ENCODE measurements around the gene RALGAPA1.
"Not testable (repeated sequence)": the region's sequence is repeated elsewhere in the genome, so short reads cannot be mapped to it uniquely, and the experiment has no call there.

The RALGAPA1 gene

DNA sequence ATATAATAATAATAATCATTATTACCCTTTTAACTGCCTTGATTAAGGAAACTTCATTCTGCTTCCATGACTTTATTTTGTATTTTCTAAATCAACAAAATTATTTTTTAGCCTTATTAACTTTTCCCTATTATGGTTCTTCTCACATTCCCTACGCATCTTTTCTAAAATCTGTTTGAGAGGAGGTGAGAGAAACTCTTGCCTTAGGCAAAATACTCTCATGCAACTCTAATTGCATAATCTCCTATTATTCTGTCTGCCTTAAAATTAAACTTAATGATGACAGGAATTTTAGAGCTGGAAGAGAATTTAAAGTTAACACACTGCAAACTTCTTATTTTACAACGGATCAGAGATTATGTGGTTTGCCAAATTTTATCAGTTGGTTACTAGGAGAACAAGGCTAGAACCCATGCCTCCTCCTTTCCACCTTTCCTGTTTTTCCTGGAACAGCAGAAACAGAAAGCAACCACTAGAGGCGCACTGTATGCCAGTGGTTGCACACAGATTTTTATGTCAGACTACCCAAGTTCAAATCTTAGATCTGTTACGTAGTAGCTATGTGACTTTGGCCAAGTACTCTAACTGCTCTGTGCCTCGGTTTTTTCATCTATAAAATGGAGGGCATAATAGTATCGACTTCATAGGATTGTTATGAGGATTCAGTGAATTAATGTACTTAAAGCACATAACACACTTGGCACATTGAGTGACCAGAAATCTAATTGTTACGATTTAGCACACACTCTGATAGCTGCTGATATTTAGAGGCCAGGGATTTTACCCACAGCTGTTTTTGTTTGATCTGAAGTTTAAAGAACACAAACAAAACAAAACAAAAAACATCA is 12.7 kb upstream of the RALGAPA1 start:
- peak; percentile 34 for DNase-seq

DNA sequence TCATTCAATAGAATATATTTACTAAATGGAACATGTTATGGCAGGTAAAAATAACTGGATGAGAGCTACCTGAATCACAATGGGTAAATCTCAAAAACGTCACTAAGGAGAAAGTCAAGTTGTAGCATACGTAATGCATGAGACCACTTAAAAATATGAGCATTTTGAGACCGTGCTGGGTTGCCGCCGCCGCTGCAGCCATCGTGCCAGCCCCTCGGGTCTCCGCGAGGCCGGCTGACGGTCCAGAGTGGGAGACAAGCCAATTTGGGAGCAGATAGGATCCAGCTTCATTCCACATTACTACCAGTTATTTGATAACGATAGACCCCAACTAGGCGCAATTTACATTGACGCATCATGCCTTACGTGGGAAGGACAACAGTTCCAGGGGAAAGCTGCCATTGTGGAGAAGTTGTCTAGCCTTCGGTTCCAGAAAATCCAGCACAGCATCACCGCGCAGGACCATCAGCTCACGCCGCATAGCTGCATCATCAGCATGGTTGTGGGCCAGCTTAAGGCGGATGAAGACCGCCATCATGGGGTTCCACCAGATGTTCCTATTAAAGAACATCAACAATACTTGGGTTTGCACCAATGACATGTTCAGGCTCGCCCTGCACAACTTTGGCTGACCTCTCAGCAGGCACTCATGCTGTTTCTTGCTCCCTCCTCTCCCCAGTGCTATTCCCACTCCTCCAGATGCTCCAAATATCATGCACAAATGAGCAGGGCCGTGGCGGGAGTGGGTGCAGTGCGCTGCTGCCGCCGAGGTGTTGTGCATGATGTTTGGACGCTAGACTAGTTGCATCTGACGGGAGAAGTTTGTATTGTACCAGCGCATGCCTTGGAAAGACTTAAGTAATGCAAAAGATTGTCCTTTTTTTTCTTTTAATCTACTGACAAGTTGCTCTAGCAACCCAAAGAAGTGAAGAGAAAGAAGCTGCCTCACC is 10.8 kb upstream of the RALGAPA1 start:
- no peak for DNase-seq

DNA sequence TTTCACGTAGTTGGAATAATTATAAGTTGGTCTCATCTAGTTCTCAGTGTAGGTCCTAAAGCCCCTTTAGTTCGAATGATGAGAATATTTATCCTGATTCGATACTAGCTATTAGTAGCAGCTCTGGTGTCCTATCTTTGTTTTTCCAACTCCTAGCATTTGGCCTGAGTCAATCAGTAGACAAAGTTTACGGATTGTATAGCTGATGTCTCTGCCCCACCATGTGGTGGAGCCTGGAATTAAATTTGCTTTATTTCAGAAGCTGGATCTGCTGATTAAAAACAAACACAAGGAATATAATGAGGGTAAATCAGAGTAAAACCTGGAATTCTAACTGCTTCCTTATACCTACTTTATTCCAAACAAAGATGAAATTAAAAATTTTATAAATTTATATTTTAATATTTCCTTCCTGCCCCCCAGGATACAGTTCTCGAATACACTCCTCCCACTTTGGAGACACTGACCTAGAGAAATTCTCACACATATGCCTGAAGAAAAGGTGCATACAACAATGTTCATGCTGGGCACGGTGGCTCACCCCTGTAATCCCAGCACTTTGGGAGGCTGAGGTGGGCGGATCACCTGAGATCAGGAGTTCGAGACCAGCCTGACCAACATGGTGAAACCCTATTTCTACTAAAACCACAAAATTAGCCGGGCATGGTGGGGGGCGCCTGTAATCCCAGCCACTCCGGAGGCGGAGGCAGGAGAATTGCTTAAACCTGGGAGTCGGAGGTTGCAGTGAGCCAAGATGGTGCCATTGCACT is 9.4 kb upstream of the RALGAPA1 start:
- peak; percentile 44 for DNase-seq

DNA sequence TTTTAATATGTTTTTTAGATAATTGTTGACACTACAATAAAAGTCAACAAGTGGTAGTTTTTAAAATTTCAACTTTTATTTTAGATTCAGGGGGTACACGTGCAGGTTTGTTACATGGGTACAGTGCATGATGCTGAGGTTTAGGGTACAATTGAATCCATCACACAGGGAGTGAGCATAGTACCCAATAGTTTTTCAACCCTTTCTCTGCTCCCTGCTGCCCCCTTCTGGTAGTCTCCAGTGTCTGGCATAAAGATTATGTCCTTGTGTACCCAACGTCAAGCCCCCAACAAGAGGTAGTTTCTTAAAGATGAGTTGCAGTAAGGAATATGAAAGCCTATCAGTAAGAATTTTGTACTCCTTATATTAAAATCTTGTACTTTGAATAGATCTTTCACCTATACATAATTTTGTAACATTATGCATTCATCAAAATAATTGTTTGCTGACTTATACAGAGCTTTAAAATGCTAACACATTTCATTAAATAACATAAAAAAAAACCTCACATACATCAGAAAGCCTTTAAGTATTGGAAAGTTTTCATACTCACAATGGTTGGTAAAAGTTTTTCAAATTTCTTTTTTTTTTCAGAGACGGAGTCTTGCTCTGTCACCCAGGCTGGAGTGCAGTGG is 5.4 kb upstream of the RALGAPA1 start:
- DNase-seq = peak; percentile 54

DNA sequence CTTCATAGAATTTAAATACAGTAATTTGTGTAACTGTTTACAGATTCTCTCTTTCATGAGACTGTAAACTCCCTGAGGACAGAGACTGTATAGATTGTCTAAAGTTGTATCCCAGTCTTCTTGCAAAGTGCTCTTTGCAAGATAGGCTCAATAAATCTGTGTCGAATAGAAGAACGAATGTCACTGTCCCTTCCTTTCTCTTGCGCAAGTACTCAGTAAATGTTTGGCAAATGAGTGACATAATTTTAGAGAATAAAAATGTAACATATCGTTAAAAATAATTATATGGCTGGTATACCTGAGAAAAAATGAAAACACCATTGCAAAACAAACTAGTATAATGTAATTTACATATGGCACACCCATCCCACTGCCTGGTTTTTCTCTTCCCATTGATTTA is 1.9 kb upstream of the RALGAPA1 start:
- no peak for DNase-seq

DNA sequence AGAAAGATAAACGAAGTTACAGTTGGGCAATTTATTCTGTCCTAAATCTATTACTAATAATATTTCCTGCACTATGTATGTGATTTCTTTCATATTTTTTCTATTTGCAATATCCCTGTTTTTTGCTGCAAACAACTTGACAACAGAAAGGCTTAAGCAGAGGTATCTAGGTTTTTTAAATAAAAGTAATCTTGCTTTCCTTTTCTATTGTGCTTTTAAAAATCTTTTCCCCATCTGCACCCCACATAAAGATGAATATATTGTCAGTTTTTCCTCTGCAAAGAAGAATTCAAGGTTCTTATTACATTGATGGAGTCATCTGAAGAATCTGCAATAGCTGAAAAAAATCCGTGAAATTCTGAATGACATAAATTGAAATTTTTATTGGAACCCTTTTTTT is 502 bp upstream of the RALGAPA1 start:
- no peak for DNase-seq

DNA sequence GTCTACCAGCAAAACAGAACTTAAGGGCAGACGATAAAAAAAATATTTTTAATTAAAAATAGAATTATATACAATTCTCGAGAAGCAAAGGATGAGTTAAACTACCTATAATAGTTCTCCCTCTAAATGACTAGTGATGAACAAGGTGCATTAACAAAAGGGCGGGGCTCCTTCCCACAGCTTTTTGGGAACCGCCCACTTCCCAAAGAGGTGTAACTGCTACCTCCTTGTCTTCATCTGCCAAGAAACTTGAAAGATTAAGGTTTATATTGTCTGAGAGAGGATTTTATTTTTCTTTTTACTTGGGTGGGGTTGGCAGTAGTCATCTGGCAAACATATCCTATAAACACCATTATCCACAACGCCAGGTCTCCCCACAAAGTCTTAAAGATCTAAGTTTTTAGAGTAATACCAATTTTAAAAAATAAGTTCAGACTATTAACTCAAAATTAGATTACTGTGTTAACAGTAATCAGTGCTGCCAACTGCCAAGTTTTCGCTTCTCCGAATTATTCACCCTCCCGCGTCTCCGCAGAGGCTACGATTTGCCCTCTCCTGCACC is 938 bp downstream of the RALGAPA1 start:
- no peak for DNase-seq

DNA sequence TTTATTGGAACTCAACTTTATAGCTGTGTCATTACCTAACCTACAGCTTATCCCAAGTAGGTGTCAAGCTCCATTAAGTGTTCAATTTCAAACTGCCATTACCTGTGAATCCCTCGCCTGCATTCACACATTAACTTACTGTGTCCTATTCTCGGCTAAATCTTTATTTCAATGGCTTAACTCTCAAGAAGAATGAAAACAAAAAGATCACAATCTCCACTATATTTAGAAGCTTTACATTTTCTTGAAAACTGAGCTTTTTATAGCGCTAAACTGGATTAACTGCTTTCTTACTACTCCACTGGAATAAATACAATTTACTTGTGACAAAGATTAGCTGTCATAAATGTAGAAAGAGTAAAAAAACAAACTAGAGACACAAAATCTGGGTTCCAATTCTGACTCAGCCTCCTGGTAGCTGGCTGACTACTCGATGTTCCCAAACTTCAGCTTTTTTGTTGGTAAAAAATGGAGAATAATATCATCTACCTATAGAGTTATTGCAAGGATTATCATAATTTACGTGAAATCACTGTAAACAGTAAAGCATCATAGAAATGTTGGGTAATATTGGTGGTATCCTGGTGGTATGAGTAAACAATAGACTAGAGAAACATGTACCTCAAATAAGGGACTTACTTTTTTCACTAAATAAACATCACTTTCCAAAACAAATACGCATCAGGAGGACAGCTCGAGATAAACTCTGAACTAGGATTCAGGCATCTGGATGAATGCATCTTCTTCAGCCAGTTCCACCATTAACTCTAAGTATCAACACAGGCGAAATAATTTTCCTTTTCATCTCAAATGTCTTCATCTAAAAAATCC is 1.7 kb downstream of the RALGAPA1 start:
- no peak for DNase-seq

DNA sequence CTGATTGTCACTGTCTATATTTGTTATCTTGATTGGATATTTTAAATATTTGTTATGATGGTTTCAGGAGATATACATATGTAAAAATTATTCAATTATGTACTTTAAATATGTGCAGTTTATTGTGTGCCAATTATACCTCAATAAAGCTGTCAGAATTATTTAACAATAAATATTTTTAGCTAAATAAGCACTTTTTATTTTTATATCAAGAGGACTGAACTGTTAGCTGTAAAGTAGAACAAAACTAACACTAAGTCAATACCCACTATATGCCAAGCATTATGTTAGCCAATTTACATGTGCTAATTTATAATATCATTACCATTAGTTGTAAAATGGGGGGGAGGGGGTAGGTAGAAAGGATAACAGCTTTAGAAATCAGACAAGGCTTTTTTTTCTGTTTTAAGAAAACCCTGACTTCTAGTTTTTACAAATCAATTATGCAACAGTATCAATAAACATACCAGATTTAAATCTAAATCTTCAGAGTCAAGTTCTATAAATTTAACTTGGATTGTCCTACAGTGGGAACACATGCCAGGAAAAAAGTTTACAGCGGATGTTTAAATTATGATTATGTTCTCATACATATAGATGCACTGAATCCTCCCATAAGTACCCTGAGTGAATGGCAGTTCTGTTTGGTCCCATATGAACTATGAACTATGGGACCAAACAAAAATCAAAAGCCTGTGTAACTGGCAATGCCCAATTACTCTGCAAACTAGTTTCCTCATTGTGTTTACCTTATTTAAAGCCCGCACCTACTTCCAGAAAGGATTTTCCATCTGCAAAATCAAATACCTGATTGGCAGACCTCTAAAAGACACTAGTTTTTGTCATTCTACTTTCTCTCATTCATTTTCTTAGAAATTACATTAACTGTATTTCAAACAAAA is 2.8 kb downstream of the RALGAPA1 start:
- DNase-seq = no peak

DNA sequence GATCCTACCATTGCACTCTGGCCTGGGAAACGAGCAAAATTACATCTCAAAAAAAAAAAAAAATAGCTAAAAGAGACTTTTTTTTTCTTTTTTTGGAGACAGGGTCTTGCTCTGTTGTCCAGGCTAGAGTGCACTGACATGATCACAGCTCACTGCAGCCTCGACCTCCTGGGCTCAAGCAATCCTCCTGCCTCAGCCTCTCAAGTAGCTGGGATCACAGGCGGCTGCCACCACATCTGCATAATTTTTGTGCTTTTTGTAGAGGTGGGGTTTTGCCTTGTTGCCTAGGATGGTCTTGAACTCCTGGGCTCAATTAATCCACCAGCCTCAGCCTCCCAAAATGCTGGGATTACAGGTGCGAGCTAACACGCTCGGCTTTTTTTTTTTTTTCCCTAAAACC is 11.3 kb downstream of the RALGAPA1 start:
- no peak for DNase-seq

DNA sequence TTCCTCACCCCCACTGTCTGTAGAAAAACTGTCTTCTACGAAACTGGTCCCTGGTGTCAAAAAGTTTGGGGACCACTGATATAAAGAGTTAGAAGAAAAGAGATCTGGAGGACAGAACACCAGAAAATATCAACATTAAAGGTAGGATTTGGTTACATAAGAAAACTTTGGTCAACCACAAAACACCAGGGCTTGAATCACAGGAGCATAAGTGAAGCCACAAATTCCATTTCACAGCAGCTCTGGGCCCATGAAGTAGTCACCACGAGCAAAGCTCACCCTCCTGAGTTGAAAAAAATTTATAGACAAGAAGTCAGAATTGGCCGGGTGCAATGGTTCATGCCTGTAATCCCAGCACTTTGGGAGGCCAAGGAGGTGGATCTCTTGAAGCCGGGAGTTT is 19.4 kb downstream of the RALGAPA1 start:
- peak; percentile 12 for DNase-seq

DNA sequence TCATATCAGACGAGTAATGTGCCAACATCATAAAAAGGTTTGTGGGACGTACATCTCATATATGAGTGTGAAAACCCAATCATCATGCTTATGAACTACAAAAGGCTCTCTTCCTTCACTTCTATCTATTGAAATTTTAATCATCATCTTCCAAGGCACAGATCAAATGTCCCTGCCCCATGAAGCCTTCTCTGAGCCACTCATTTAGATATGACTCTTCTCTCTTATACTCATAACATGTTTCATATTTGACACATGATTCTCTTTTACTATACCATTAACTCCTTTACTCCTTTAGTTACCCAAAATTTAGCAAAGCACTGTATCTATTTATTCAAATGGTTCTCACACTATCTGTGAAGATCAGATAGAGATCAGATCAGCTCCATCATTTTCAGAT is 22.2 kb downstream of the RALGAPA1 start:
- DNase-seq = no peak

DNA sequence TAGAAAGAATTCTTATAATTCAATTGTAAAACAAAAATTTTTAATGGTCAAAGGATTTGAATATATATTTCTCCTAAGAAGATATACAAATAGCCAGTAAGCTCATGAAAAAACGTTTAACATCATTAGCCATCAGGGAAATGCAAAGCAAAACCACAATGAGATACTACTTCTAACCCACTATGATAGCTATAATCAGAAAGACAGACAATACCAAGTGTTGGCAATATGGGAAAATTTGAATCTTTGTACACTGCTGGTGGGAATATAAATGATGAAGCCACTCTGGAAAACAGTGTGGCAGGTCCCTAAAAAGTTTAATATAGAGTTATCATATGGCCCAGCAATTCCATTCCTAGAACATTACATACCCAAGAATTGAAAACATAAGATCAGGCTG is 25.4 kb downstream of the RALGAPA1 start:
- no peak for DNase-seq

DNA sequence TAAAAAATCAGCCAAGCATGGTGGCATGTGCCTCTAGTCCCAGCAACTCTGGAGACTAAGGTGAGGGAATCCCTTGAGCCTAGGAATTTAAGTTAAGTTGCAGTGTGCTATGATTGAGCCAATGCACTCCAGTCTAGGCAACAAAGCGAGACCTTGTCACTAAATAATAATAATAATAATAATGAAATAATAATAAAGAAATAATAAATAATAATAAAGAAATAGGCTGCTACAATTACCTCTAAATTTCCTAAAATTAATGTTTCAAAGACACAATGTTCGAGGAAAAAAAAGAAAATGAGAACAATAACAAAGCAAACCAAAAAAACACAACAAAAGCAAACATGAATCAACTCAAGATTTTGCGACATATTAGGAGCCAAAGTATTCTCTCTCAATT is 29.7 kb downstream of the RALGAPA1 start:
- DNase-seq = no peak

DNA sequence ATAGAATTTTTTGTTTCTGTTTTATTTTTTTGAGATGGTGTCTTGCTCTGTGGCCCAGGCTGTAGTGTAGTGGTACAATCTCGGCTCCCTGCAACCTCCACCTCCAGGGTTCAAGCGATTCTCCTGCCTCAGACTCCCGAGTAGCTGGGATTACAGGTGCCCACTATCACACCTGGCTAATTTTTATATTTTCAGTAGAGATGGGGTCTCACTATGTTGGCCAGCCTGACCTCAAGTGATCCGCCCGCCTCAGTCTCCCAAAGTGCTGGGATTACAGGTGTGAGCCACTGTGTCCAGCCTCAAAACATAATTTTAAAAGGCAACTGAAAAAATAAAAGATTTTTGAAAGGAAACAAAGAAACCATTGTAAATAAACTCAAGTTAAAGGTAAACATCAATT is 31.5 kb downstream of the RALGAPA1 start:
- DNase-seq = not testable (repeated sequence)

DNA sequence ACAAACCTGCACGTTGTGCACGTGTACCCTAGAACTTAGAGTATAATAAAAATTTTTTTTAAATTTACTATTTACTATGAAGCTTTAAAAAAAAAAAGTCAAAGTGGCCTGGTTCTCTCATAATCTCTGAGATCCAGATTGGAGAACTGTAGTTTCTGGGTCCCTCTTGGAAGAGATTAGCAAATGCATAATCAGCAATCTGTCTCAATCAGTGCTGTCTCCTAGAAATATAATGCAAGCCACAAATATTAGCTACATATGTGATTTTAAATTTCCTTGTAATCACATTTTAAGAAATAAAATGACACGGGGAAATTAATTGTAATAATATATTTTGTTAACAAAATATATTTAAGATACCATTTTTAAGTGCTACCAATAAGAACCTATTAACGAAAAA is 32.3 kb downstream of the RALGAPA1 start:
- DNase-seq = no peak

DNA sequence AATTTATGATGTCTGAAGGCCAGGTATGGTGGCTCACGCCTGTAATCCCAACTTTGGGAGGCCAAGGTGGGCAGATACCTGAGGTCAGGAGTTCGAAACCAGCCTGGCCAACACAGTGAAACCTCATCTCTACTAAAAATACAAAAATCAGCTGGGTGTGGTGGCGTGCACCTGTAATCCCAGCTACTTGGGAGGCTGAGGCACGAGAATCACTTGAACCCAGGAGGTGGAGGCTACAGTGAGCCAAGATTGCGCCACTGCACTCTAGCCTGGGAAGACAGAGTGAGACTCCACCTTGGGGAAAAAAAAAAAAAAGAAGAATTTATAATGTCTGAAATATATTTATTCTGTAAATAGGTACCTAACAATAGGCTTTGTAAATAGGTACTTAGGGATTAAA is 33.0 kb downstream of the RALGAPA1 start:
- DNase-seq = not testable (repeated sequence)

DNA sequence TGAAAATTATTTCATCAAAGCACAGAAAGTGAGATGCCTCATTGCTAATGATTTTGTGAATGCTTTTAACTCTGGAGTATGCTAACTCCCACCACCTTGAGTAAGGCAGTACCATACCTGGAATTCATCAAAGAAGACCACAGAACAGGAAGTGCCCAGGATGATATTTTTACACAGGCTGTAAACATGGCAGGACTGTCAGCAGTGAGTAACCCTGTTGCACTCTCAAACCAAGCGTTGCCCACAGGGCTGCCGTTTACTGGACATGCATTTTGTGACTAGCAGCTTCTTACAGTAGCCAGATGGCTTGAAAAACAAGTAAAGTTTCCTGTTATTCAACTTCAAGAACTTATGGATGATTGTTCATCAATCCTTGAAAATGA is 42.4 kb downstream of the RALGAPA1 start:
- DNase-seq = no peak

DNA sequence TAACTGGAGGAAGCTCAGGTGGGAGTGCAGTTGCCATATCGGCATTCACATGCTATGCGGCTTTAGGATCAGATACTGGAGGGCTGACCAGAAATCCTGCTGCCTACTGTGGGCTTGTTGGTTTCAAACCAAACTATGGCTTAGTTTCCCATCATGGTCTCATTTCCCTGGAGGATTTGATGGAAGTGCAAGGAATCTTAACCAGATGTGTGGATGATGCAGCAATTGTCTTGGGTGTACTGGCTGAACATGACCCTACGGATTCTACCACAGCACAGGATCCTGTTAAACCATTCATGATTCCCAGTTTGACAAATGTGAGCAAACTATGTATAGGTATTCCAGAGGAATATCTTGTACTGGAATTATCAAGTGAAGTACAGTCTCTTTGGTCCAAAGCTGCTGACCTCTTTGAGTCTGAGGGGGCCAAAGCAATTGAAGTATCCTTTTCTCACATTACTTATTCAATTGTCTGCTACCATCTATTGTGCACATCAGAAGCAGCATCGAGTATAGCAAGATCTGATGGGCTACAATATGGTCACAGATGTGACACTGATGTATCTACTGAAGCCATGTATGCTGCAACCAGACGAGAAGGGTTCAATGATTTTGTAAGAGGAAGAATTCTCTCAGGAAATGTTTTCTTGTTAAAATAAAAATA is 42.9 kb downstream of the RALGAPA1 start:
- DNase-seq = no peak

Measured in fibroblast of skin of back (primary cell).